Memory B cell (primary cell): ENCODE data around the gene CNFN.

Experiments
- ATAC-seq: fragments of 150-1000 bp; cut with Tn5 transposase; 2 replicates; pipeline ENCODE4 v1.10.0; 2021; ENCODE audit warnings: low read depth, mild to moderate bottlenecking, moderate library complexity
- DNase-seq, 2 donors: peaks; one replicate each; pipeline ENCODE4 v3.0.0; 2022; ENCODE audit warnings: low spot score in 2 of 2
- H3K27ac Mint-ChIP-seq: one replicate; pipeline ENCODE4 v1.8.0; 2022; ENCODE audit warnings: mild to moderate bottlenecking, moderate library complexity, mixed read lengths
- H3K27me3 Mint-ChIP-seq: one replicate; pipeline ENCODE4 v1.8.0; 2022; ENCODE audit warnings: mixed read lengths
- H3K36me3 Mint-ChIP-seq: one replicate; pipeline ENCODE4 v1.8.0; 2022; ENCODE audit warnings: mild to moderate bottlenecking, mixed read lengths
- H3K4me1 Mint-ChIP-seq: one replicate; pipeline ENCODE4 v1.8.0; 2022; ENCODE audit warnings: mixed read lengths
- H3K4me3 Mint-ChIP-seq: one replicate; pipeline ENCODE4 v1.8.0; 2022; ENCODE audit warnings: mild to moderate bottlenecking, moderate library complexity, mixed read lengths
- H3K9me3 Mint-ChIP-seq: one replicate; pipeline ENCODE4 v1.8.0; 2022; ENCODE audit warnings: mixed read lengths

Gene CNFN

GRCh38 chr19:42401365-42402303 is 11.5 kb upstream of the CNFN start:
- peak; percentile 74 to 81 for DNase-seq
- H3K9me3 Mint-ChIP-seq, result no peaks in the 10 kb centered on the region
- peak; percentile 59 for ATAC-seq
- peaks cover 28% of the 10 kb centered on the region for H3K4me1 Mint-ChIP-seq
- peak overlapping the region; percentile 79 for H3K27ac Mint-ChIP-seq
- H3K27me3 Mint-ChIP-seq, result no peaks in the 10 kb centered on the region
- peak overlapping the region; percentile 86 for H3K4me3 Mint-ChIP-seq
- H3K36me3 Mint-ChIP-seq, result peaks cover 10% of the 10 kb centered on the region

GRCh38 chr19:42400404-42400803 is 10.3 kb upstream of the CNFN start:
- DNase-seq, result no peak
- H3K4me3 Mint-ChIP-seq, result no peak overlapping the region
- no peak for ATAC-seq
- H3K27ac Mint-ChIP-seq, result no peak overlapping the region
- no peaks in the 10 kb centered on the region for H3K27me3 Mint-ChIP-seq
- peaks cover 2% of the 10 kb centered on the region for H3K36me3 Mint-ChIP-seq
- H3K9me3 Mint-ChIP-seq, result no peaks in the 10 kb centered on the region
- peaks cover 34% of the 10 kb centered on the region for H3K4me1 Mint-ChIP-seq

GRCh38 chr19:42397263-42398166 is 7.4 kb upstream of the CNFN start:
- no peaks in the 10 kb centered on the region for H3K27me3 Mint-ChIP-seq
- no peaks in the 10 kb centered on the region for H3K9me3 Mint-ChIP-seq
- ATAC-seq (no peak), DNase-seq (no peak)
- H3K36me3 Mint-ChIP-seq, result no peaks in the 10 kb centered on the region
- peak overlapping the region; percentile 79 for H3K27ac Mint-ChIP-seq
- peak overlapping the region; percentile 88 for H3K4me3 Mint-ChIP-seq
- H3K4me1 Mint-ChIP-seq, result peaks cover 34% of the 10 kb centered on the region

GRCh38 chr19:42396381-42397262 is 6.5 kb upstream of the CNFN start:
- H3K4me1 Mint-ChIP-seq, result peaks cover 29% of the 10 kb centered on the region
- peak overlapping the region; percentile 79 for H3K27ac Mint-ChIP-seq
- ATAC-seq (peak; percentile 92), DNase-seq (peak; percentile 92 to 93)
- H3K27me3 Mint-ChIP-seq, result peaks cover 3% of the 10 kb centered on the region
- H3K4me3 Mint-ChIP-seq, result peak overlapping the region; percentile 88
- H3K36me3 Mint-ChIP-seq, result no peaks in the 10 kb centered on the region
- H3K9me3 Mint-ChIP-seq, result no peaks in the 10 kb centered on the region

- H3K27me3 Mint-ChIP-seq, result peaks cover 8% of the 10 kb centered on the region
- no peaks in the 10 kb centered on the region for H3K36me3 Mint-ChIP-seq
- H3K4me1 Mint-ChIP-seq, result peaks cover 22% of the 10 kb centered on the region
- H3K9me3 Mint-ChIP-seq, result no peaks in the 10 kb centered on the region
- no peak overlapping the region for H3K27ac Mint-ChIP-seq
- ATAC-seq, result no peak
- H3K4me3 Mint-ChIP-seq, result no peak overlapping the region
- DNase-seq, result no peak
Observed at GRCh38 chr19:42394751-42395150, 4.7 kb upstream of the CNFN start.

GRCh38 chr19:42392165-42392564 is 2.1 kb upstream of the CNFN start:
- no peak for ATAC-seq
- peaks cover 13% of the 10 kb centered on the region for H3K27me3 Mint-ChIP-seq
- no peak for DNase-seq
- no peaks in the 10 kb centered on the region for H3K9me3 Mint-ChIP-seq
- peaks cover 8% of the 10 kb centered on the region for H3K4me1 Mint-ChIP-seq
- no peaks in the 10 kb centered on the region for H3K36me3 Mint-ChIP-seq
- no peak overlapping the region for H3K27ac Mint-ChIP-seq
- no peak overlapping the region for H3K4me3 Mint-ChIP-seq

GRCh38 chr19:42388851-42389489 is 1.1 kb downstream of the CNFN start:
- peak overlapping the region; percentile 1 for H3K27ac Mint-ChIP-seq
- no peak for ATAC-seq
- peaks cover 6% of the 10 kb centered on the region for H3K4me1 Mint-ChIP-seq

GRCh38 chr19:42386974-42387707 is 3.0 kb downstream of the CNFN start:
- no peaks in the 10 kb centered on the region for H3K9me3 Mint-ChIP-seq
- H3K27ac Mint-ChIP-seq, result no peak overlapping the region
- H3K36me3 Mint-ChIP-seq, result no peaks in the 10 kb centered on the region
- H3K4me3 Mint-ChIP-seq, result peak overlapping the region; percentile 82
- DNase-seq (peak; percentile 78 to 86), ATAC-seq (peak; percentile 94)
- peaks cover 6% of the 10 kb centered on the region for H3K4me1 Mint-ChIP-seq
- peaks cover 25% of the 10 kb centered on the region for H3K27me3 Mint-ChIP-seq

More at GRCh38 chr19:42388851-42389489, 1.1 kb downstream of the CNFN start:
- Mint-ChIP-seq H3K4me3 (no peak overlapping the region), H3K9me3 (no peaks in the 10 kb centered on the region), H3K36me3 (no peaks in the 10 kb centered on the region), H3K27me3 (peaks cover 18% of the 10 kb centered on the region)
- no peak for DNase-seq

- Mint-ChIP-seq H3K9me3 (no peaks in the 10 kb centered on the region), H3K4me1 (no peaks in the 10 kb centered on the region), H3K4me3 (no peak overlapping the region), H3K36me3 (peaks cover 3% of the 10 kb centered on the region), H3K27ac (no peak overlapping the region), H3K27me3 (peaks cover 10% of the 10 kb centered on the region)
- ATAC-seq, result no peak
- DNase-seq, result no peak
Observed at GRCh38 chr19:42380155-42380554, 9.9 kb downstream of the CNFN start.

GRCh38 chr19:42378225-42379215 is 11.6 kb downstream of the CNFN start:
- Mint-ChIP-seq H3K4me1 (no peaks in the 10 kb centered on the region), H3K27ac (no peak overlapping the region), H3K4me3 (no peak overlapping the region), H3K9me3 (no peaks in the 10 kb centered on the region), H3K36me3 (peaks cover 3% of the 10 kb centered on the region), H3K27me3 (peaks cover 10% of the 10 kb centered on the region)
- ATAC-seq, result no peak
- DNase-seq, result no peak

GRCh38 chr19:42376177-42376555 is 13.9 kb downstream of the CNFN start:
- Mint-ChIP-seq H3K4me3 (no peak overlapping the region), H3K4me1 (peaks cover 5% of the 10 kb centered on the region), H3K36me3 (peaks cover 3% of the 10 kb centered on the region), H3K27me3 (no peaks in the 10 kb centered on the region), H3K9me3 (no peaks in the 10 kb centered on the region), H3K27ac (no peak overlapping the region)
- ATAC-seq, result no peak
- DNase-seq, result no peak
